Pulmonary artery endothelial cell (primary cell): ENCODE measurements around the gene RIC8B. TPM values are rescaled to one million over a fixed set of nuclear protein-coding genes. Genes with fewer than 3 reads are reported as not detected.
"Not testable (repeated sequence)": the region's sequence is repeated elsewhere in the genome, so short reads cannot be mapped to it uniquely, and the experiment has no call there.

Source experiments
- DNase-seq: peaks from one replicate; pipeline ENCODE4 v3.0.0-alpha.2; 2011; ENCODE audit warnings: low read depth, low spot score
- total RNA-seq: library from RNA; depleted of rRNA; stranded (reverse); fragments of >200 nt; gene quantifications from 2 replicates; pipeline ENCODE4 v1.2.3, GENCODE V29; 2014

The RIC8B gene
- total RNA-seq = 7.9 and 16.3 TPM in 2 replicates

- DNase-seq = peak; percentile 97
Observed at GRCh38 chr12:106774005-106774807, at the start of gene RIC8B. TSS of gene RIC8B (plus strand) at chr12:106774682. CDS start at chr12:106774746, 64 bp downstream.

- DNase-seq = no peak
Observed at GRCh38 chr12:106724934-106725333, 49.5 kb upstream of the RIC8B start.

- not testable (repeated sequence) for DNase-seq
Observed at GRCh38 chr12:106726603-106727202, 47.8 kb upstream of the RIC8B start.

- no peak for DNase-seq
Observed at GRCh38 chr12:106729611-106730010, 44.9 kb upstream of the RIC8B start.

- DNase-seq = no peak
Observed at GRCh38 chr12:106732890-106733289, 41.6 kb upstream of the RIC8B start.

GRCh38 chr12:106733660-106734059 is 40.8 kb upstream of the RIC8B start:
- no peak for DNase-seq

GRCh38 chr12:106736051-106736957 is 38.2 kb upstream of the RIC8B start:
- DNase-seq = no peak

- no peak for DNase-seq
Observed at GRCh38 chr12:106739318-106739717, 35.2 kb upstream of the RIC8B start.

- no peak for DNase-seq
Observed at GRCh38 chr12:106739815-106740530, 34.5 kb upstream of the RIC8B start.

GRCh38 chr12:106740818-106741217 is 33.7 kb upstream of the RIC8B start:
- no peak for DNase-seq

- no peak for DNase-seq
Observed at GRCh38 chr12:106741247-106741646, 33.2 kb upstream of the RIC8B start.

GRCh38 chr12:106743270-106743988 is 31.1 kb upstream of the RIC8B start:
- no peak for DNase-seq

GRCh38 chr12:106744600-106744999 is 29.9 kb upstream of the RIC8B start:
- no peak for DNase-seq

- no peak for DNase-seq
Observed at GRCh38 chr12:106745181-106745745, 29.2 kb upstream of the RIC8B start.

- no peak for DNase-seq
Observed at GRCh38 chr12:106747973-106748436, 26.5 kb upstream of the RIC8B start.

- no peak for DNase-seq
Observed at GRCh38 chr12:106750524-106750923, 24.0 kb upstream of the RIC8B start.

- no peak for DNase-seq
Observed at GRCh38 chr12:106753526-106753925, 21.0 kb upstream of the RIC8B start.

- no peak for DNase-seq
Observed at GRCh38 chr12:106754331-106754730, 20.2 kb upstream of the RIC8B start.

GRCh38 chr12:106757623-106758348 is 16.7 kb upstream of the RIC8B start:
- no peak for DNase-seq
